Epithelial cell of esophagus (primary cell): ENCODE measurements around the gene PARP12.

Source experiments
- DNase-seq: peaks from one replicate; pipeline ENCODE4 v3.0.0; 2010; ENCODE audit warnings: low read depth
- H3K4me3 ChIP-seq: 2 replicates; pipeline ENCODE4 v1.5.1; 2011; ENCODE audit warnings: mild to moderate bottlenecking, low read length, control low read depth
- TF ChIP-seq, protein P1 (sequence below): IDR thresholded peaks from 2 replicates; pipeline ENCODE4 v1.5.1; 2011; ENCODE audit warnings: low read depth, mild to moderate bottlenecking, low read length, control low read depth, inconsistent platforms; ENCODE audit not compliant: insufficient read depth; ENCODE audit errors: missing control alignments

PARP12 gene

DNA sequence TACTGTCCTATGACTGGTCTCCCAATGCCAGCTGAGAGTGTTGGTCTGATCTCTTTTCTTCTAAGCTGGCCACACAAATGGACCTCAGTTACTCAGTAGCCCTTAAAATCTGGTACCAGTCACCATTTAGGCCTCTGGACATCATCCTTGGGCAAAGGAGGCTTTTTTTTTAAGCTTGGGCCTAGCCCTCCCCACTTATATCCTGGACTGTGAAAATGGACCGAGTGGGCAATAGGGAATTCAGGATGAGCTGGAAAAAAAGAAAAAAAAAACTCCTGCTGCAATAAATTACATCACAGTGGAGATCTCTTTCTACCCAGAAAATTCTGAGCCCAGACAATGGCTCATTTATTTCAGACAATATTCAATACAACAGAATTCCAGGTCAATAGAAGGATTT is 68.4 kb downstream of the PARP12 start:
- TF ChIP-seq, protein P1, sequence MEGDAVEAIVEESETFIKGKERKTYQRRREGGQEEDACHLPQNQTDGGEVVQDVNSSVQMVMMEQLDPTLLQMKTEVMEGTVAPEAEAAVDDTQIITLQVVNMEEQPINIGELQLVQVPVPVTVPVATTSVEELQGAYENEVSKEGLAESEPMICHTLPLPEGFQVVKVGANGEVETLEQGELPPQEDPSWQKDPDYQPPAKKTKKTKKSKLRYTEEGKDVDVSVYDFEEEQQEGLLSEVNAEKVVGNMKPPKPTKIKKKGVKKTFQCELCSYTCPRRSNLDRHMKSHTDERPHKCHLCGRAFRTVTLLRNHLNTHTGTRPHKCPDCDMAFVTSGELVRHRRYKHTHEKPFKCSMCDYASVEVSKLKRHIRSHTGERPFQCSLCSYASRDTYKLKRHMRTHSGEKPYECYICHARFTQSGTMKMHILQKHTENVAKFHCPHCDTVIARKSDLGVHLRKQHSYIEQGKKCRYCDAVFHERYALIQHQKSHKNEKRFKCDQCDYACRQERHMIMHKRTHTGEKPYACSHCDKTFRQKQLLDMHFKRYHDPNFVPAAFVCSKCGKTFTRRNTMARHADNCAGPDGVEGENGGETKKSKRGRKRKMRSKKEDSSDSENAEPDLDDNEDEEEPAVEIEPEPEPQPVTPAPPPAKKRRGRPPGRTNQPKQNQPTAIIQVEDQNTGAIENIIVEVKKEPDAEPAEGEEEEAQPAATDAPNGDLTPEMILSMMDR: no peak
- H3K4me3 ChIP-seq: no peak overlapping the region
- DNase-seq: no peak

DNA sequence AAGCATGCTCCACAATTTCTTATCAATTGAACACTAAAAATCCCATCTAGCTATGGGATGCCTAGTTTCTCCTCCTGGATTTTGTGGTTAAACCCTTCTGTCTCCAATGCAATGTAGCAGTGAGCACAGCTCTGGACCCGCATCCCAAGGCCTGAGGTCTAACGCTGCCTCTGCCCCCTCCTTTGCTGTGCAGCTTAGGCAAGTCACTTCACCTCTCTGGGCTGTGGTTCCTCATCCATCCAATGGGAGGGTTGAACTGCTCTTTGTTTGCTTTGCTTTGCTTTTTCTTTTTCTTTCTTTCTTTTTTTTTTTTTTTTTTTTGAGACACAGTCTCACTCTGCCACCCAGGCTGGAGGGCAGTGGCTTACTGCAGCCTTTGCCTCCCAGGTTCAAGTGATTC is 69.2 kb downstream of the PARP12 start:
- no peak for DNase-seq
- no peak overlapping the region for H3K4me3 ChIP-seq
- TF ChIP-seq, protein P1: no peak

DNA sequence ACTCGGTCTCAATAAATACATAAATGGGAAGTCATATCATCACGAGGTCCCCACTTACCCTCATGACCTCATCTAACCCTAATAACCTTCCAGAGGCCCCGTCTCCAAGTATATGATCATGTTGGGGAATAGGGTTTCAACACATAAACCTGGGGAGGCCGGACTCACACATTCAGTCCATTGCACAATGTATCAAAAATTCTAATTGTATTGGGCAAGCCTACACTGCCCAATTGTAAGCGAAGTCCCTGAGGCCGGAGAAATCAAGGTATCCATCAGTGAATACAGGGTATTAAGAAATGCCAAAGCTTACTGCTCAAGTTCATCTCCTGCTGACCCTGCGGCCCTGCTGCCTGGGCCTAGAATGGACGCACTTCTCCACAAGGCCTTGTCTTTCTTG is 69.6 kb downstream of the PARP12 start:
- no peak overlapping the region for H3K4me3 ChIP-seq
- DNase-seq: no peak
- TF ChIP-seq, protein P1: no peak

DNA sequence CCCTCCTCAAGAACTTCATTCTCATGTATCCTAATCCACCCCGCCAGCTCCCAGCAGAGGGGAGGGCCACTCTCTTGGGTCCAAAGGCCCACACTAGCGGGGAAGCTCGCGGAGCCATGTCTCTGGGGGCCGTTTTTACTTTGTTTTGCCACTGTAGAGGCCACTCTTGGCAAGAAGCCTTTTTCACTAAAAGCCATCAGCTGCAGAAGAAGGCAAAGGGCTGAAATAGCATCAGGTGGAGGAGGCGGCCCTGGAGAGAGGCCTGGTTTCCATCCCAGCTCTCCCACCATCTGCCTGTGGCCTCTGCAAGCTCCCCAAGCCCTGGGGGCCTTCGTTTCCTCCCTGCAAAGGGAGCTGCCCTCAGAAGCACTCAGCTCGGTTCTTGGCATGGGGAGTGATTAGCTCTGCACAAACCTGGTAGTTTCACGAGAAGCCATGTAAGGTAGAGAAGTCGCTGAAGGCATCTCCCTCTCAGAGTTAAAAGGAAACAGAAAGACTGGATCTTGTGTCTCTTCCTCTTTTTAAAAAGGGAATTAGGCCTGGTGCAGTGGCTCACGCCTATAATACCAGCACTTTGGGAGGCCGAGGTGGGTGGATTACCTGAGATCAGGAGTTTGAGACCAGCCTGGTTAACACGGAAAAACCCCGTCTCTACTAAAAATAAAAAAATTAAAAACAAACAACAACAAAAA is 70.3 kb downstream of the PARP12 start:
- H3K4me3 ChIP-seq: no peak overlapping the region
- TF ChIP-seq, protein P1: no peak
- DNase-seq: no peak

DNA sequence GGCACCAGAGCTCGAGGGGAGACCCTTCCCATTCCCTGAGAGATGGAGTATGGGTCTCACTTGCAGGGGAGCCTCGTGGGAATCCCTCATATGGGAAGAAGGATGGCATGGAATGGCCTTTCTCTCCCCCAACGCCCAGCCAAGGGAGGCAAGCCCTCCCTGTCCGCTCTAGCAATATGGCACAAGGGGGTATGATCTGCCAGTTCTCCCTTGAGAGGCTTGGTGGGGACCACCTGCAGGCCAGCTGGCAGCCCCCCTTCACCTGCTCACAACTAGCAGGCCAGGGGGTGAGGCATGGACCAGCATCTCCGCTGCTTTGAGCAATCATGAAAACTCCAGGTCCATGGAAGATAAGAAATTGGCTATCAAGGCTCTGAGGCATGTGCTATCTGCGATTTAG is 70.8 kb downstream of the PARP12 start:
- H3K4me3 ChIP-seq: no peak overlapping the region
- TF ChIP-seq, protein P1: no peak
- no peak for DNase-seq

DNA sequence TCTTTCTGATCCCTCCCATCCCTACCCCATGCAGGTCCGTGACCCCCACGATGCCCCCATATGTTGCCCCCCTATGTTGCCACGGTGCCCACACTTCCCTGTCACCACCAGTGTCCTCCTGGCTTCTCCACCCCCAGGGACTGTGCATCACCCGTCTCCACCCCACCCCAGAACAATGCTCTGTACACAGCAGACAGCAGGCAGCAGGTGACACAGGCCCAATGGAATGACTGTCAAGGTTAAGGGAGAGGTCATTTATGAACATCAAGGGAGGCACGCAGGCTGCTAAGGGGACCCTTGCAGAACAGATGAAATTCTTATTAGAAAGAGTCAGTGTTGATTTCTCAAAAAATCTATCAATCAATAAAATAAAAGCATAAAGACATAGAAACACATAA is 71.5 kb downstream of the PARP12 start:
- peak; percentile 9 for DNase-seq
- TF ChIP-seq, protein P1: no peak

More for the DNA sequence above, 71.5 kb downstream of the PARP12 start:
- no peak overlapping the region for H3K4me3 ChIP-seq
